Left ventricle myocardium inferior (tissue), 1 donor: ENCODE data around the gene UVRAG. TPM values are rescaled to one million over a fixed set of nuclear protein-coding genes. Genes with fewer than 3 reads are reported as not detected.

Experiments
- DNase-seq: peaks from one replicate; pipeline ENCODE4 v3.0.0-alpha.2; 2020
- H3K27ac ChIP-seq: fragments of 200-600 bp; replicated peaks from 2 replicates; pipeline ENCODE4 v1.8.0; 2021
- H3K27me3 ChIP-seq: fragments of 200-600 bp; 2 replicates; pipeline ENCODE4 v1.8.0; 2021; ENCODE audit warnings: low read depth
- H3K36me3 ChIP-seq: fragments of 200-600 bp; 2 replicates; pipeline ENCODE4 v1.8.0; 2021
- H3K4me1 ChIP-seq: fragments of 200-600 bp; 2 replicates; pipeline ENCODE4 v1.8.0; 2021
- H3K4me3 ChIP-seq: fragments of 200-600 bp; 2 replicates; pipeline ENCODE4 v1.8.0; 2021; ENCODE audit warnings: mild to moderate bottlenecking, moderate library complexity
- H3K9me3 ChIP-seq: fragments of 200-600 bp; replicated peaks from 2 replicates; pipeline ENCODE4 v1.8.0; 2021
- intact Hi-C: fragments of 100-400 bp; cut with micrococcal nuclease; formaldehyde crosslinking; loops from one replicate; pipeline ENCODE4 v1.11.0; 2022
- total RNA-seq: library from RNA; stranded (reverse); fragmentation: NEBNext Ultra II Directional; extraction: Animal tissue kit (Norgen Biotek cat#: 25700); gene quantifications from one replicate; pipeline ENCODE4 v1.2.1, GENCODE V29; 2021
- TF ChIP-seq, protein P1 (sequence below): fragments of 200-600 bp; IDR thresholded peaks from 2 replicates; pipeline ENCODE4 v1.8.0; 2021; ENCODE audit warnings: antibody characterized with exemption, mild to moderate bottlenecking, borderline replicate concordance
- donor health status: DM: no; HTN: yes; CAD: no; lungs with severe emphysema.

Gene UVRAG
- total RNA-seq, 1 donor from 2014 or later, result 11.4 TPM

DNA sequence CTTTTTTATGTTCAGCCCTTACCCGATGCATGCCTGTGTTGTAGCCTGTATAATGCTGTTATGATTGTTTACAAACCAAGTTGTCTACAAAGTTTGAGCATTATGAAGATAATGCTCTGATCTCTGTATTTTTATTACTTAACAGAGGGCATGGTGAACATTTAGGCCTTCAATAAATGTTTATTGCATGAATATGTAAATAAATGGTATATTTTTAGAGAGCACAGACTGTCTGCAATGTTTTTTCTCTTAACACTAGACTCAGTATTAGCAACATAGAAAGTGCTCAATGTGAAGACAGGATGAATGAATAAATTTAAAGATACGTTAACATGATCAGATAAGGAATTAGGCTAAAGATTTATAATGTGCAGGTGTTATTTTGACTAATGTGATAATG, 130.9 kb downstream of the UVRAG start:
- no peak for DNase-seq
- Histone ChIP-seq H3K4me3 (no peak overlapping the region), H3K27me3 (no peaks in the 10 kb centered on the region), H3K9me3 (no peaks in the 10 kb centered on the region), H3K36me3 (no peaks in the 10 kb centered on the region), H3K4me1 (peaks cover 39% of the 10 kb centered on the region), H3K27ac (peak overlapping the region; percentile 67)
- TF ChIP-seq, protein P1, sequence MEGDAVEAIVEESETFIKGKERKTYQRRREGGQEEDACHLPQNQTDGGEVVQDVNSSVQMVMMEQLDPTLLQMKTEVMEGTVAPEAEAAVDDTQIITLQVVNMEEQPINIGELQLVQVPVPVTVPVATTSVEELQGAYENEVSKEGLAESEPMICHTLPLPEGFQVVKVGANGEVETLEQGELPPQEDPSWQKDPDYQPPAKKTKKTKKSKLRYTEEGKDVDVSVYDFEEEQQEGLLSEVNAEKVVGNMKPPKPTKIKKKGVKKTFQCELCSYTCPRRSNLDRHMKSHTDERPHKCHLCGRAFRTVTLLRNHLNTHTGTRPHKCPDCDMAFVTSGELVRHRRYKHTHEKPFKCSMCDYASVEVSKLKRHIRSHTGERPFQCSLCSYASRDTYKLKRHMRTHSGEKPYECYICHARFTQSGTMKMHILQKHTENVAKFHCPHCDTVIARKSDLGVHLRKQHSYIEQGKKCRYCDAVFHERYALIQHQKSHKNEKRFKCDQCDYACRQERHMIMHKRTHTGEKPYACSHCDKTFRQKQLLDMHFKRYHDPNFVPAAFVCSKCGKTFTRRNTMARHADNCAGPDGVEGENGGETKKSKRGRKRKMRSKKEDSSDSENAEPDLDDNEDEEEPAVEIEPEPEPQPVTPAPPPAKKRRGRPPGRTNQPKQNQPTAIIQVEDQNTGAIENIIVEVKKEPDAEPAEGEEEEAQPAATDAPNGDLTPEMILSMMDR, result no peak
- intact Hi-C loops, result no loop called here

DNA sequence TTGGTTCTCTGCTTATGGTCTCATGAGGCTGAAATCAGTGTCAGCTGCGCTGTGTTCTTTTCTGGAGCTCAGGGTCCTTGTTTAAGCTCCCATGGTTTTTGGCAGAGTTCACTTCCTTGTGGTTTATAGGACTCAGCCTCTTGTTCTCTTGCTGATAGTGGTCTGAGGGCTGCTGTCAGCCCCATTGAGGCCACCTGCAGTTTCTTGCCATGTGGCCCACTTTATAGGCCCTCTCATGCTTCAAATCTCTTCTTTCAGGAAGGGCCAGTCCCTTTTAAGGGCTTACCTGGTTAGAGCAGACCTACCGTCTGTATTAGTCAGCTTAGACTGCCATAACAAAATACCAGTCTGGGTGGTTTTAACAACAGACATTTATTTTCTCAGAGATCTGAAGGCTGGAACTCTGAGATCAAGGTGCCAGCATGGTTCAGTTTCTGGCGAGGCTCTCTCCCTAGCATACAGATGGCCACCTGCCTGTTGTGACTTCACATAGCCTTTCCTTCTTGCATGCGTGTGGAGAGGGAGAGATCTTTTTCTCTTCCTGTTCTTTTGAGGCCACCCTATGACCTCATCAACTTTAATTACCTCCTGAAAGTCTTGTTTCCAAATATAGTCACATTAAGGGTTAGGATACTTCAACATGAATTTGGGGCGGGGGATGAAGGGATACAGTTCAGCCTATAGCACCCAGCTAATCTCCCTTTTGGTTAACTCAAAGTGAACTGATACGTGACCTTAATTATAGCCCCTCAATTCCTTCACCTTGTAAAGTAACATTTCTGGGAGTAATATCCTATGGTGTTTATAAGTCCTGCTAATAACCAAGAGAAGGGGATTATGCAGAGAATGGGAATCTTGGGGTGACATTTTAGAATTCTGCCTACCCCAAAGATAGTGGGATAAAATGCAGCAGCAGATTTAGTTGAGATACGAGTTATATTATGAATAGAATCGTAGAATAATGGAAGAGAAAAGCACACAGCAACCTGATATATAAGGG, 131.8 kb downstream of the UVRAG start:
- Histone ChIP-seq H3K4me3 (no peak overlapping the region), H3K9me3 (no peaks in the 10 kb centered on the region), H3K36me3 (no peaks in the 10 kb centered on the region), H3K4me1 (peaks cover 39% of the 10 kb centered on the region), H3K27ac (peak overlapping the region; percentile 67), H3K27me3 (no peaks in the 10 kb centered on the region)
- no peak for DNase-seq
- TF ChIP-seq, protein P1, result no peak
- intact Hi-C loops, result no loop called here

DNA sequence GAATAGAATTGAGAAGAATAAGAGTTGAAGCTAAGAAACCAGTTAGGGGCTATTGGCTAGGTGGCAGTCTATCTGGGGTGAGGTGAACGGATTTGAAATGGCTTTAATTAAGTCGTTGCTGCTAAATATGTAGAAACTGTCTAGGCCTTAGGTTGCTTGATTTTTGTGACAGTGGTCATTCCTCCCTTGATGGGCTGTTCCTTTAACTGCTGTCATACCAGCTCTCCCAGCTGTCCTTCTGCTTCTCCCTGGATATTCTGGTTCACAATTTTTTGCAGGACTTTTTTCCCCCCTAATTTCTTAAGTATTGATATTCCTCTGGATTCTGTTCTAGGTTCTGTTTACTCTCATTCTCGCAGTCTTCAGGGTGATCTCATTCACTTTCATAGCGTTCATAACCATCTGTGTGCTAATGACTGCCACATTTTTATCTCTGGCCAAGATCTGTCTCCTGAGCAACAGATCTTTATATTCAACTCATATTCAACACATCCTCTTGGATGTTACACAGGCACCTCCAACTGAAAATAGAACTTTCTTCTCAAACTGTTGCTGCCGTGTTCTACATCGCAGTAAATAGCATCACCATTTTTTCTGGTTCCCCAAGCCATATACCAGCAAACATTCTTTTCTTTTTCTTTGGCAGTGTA, 134.1 kb downstream of the UVRAG start:
- no peaks in the 10 kb centered on the region for H3K27me3 ChIP-seq
- TF ChIP-seq, protein P1, result no peak
- DNase-seq, result no peak
- peaks cover 51% of the 10 kb centered on the region for H3K4me1 ChIP-seq
- intact Hi-C loops, result no loop called here
- H3K36me3 ChIP-seq, result no peaks in the 10 kb centered on the region
- H3K27ac ChIP-seq, result no peak overlapping the region
- H3K4me3 ChIP-seq, result no peak overlapping the region
- H3K9me3 ChIP-seq, result no peaks in the 10 kb centered on the region

DNA sequence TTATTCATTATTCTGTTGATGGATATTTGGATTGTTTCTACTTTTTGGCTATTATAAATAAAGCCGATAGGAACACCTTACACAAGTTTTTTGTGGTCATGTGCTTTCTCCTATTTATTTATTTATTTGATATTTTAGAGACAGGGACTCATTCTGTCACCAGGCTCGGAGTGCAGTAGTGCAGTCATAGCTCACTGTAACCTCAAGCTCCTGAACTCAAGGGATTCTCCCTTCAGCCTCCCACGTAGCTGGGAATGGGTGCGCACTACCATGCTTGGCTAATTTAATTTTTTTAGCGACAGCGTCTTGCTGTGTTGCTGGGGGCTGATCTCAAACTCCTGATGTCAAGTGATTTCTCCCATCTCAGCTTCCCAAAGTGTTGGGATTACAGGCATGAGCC, 135.1 kb downstream of the UVRAG start:
- Histone ChIP-seq H3K4me3 (no peak overlapping the region), H3K4me1 (peaks cover 53% of the 10 kb centered on the region), H3K27ac (no peak overlapping the region), H3K27me3 (no peaks in the 10 kb centered on the region), H3K9me3 (no peaks in the 10 kb centered on the region), H3K36me3 (no peaks in the 10 kb centered on the region)
- TF ChIP-seq, protein P1, result no peak
- intact Hi-C loops, result no loop called here
- no peak for DNase-seq

DNA sequence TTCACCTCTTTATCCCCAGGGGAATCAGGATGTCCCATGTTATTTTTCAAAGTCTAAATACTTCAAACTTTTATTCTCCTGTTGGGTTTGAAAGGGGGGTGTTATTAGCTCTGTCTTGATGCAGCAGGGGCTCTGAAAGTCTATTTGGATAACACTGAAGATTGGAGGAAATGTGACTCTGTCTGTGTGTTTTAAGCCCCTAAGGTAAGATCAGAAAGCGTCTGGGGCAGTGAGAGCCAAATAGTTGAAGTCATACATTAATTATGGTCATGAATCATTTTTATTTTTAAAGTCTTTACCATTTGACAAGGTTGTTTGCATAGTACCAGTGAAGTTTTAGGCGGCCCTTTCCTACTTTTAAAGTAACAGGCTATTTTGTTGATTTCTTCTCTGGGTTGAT, 139.0 kb downstream of the UVRAG start:
- H3K27ac ChIP-seq, result no peak overlapping the region
- intact Hi-C loops, result no loop called here
- H3K9me3 ChIP-seq, result peaks cover 2% of the 10 kb centered on the region
- no peaks in the 10 kb centered on the region for H3K27me3 ChIP-seq
- H3K36me3 ChIP-seq, result no peaks in the 10 kb centered on the region
- no peak overlapping the region for H3K4me3 ChIP-seq
- peaks cover 34% of the 10 kb centered on the region for H3K4me1 ChIP-seq
- DNase-seq, result no peak
- TF ChIP-seq, protein P1, result no peak
